Upper lobe of left lung (tissue), 6 donors: ENCODE measurements around the gene STAC3. TPM values are rescaled to one million over a fixed set of nuclear protein-coding genes. Genes with fewer than 3 reads are reported as not detected.
A peak's percentile ranks its signal among the peaks of the same experiment; 100 is the strongest.

Experiments used
- ATAC-seq, 2 donors: fragments of 200-7000 bp; cut with Tn5 transposase; one replicate each; pipeline ENCODE4 v1.9.1; 2022; ENCODE audit warnings: mild to moderate bottlenecking in 2 of 2, moderate library complexity in 2 of 2; ENCODE audit not compliant: low FRiP score in 2 of 2
- DNase-seq, 2 donors: peaks; one replicate each; pipeline ENCODE4 v3.0.0-alpha.2; 2019 to 2020
- H3K27ac ChIP-seq, 4 donors: fragments of 200-600 bp; sonication (generic); one replicate each; pipeline ENCODE4 v1.5.1; 2016 to 2019
- H3K27me3 ChIP-seq, 4 donors: fragments of 200-600 bp; sonication (generic); one replicate each; pipeline ENCODE4 v1.5.1; 2017 to 2019
- H3K36me3 ChIP-seq, 4 donors: fragments of 200-600 bp; sonication (generic); one replicate each; pipeline ENCODE4 v1.5.1; 2016 to 2019
- H3K4me1 ChIP-seq, 4 donors: fragments of 200-600 bp; sonication (generic); one replicate each; pipeline ENCODE4 v1.5.1; 2018 to 2019
- H3K4me3 ChIP-seq, 4 donors: fragments of 200-600 bp; sonication (generic); one replicate each; pipeline ENCODE4 v1.5.1; 2017 to 2019; ENCODE audit warnings: mild to moderate bottlenecking in 2 of 4, moderate library complexity in 1 of 4
- H3K9me3 ChIP-seq, 4 donors: fragments of 200-600 bp; sonication (generic); one replicate each; pipeline ENCODE4 v1.5.1; 2018 to 2019
- EP300 ChIP-seq, 4 donors: sonication (generic); formaldehyde crosslinking; IDR thresholded peaks; one replicate each; pipeline ENCODE4 v1.5.1; 2017; ENCODE audit warnings: antibody characterized with exemption in 4 of 4, control low read depth in 2 of 4
- POLR2A ChIP-seq, 4 donors: fragments of 450-650 bp; IDR thresholded peaks; one replicate each; pipeline ENCODE4 v1.5.1; 2016 to 2017; ENCODE audit warnings: antibody characterized with exemption in 4 of 4, mild to moderate bottlenecking in 2 of 4
- POLR2AphosphoS5 ChIP-seq, 2 donors: sonication (generic); formaldehyde crosslinking; IDR thresholded peaks; one replicate each; pipeline ENCODE4 v1.5.1; 2017; ENCODE audit warnings: antibody characterized with exemption in 2 of 2
- WGBS, 2 donors: methylation state at CpG; one replicate each; pipeline ENCODE4 v1.1.5; 2017 to 2018; 5-methylcytosine and 5-hydroxymethylcytosine counted together
- total RNA-seq, 6 donors: library from RNA; depleted of rRNA in 4 of 6; stranded (reverse); fragments of >200 nt in 4 of 6; gene quantifications; one replicate each; pipeline versions ENCODE4 v1.1.0 to v1.2.1, GENCODE V29; 2016 to 2021
- TF ChIP-seq, protein P1 (sequence below), 6 experiments: fragments of 450-650 bp in 4 of 6; fragments of 200-600 bp in 2 of 6; sonication (generic) in 2 of 6; IDR thresholded peaks; one replicate each; pipeline ENCODE4 v1.5.1; 2016 to 2019; ENCODE audit warnings: antibody characterized with exemption in 6 of 6
- donor health status: DM: no; HTN: no; CAD: no; lungs with moderate emphysema.
- donor health status: DM: no; HTN: yes; CAD: no; lungs with severe emphysema.

Gene STAC3
- total RNA-seq, 6 donors from 2014 or later, result 4.3 to 10.5 (median 5.6) TPM

DNA sequence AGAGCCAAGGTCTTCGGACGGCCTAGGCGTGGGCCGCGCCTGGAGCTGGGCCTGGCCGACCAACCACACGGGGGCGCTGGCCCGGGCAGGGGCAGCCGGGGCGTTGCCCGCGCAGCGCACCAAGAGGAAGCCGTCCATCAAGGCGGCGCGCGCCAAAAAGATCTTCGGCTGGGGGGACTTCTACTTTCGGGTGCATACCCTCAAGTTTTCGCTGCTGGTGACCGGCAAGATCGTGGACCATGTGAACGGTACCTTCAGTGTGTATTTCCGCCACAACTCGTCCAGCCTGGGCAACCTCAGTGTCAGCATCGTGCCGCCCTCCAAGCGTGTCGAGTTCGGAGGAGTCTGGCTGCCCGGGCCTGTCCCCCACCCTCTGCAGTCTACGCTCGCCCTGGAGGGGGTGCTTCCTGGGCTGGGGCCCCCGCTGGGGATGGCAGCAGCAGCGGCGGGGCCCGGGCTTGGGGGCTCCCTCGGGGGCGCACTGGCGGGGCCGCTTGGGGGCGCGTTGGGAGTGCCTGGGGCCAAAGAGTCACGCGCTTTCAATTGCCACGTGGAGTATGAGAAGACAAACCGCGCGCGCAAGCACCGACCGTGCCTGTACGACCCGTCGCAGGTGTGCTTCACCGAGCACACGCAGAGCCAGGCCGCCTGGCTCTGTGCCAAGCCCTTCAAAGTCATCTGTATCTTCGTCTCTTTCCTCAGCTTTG is 25.9 kb downstream of the STAC3 start:
- WGBS, 2 donors, result 8 to 10% methylated on average over 5 to 29 of the region's 61 CpGs
- DNase-seq (peak; percentile 65 to 93), ATAC-seq (peak; percentile 54 to 73)
- Histone ChIP-seq H3K4me1 (peaks cover 25 to 42% (median 30%) of the 10 kb centered on the region in 4 donors), H3K36me3 (no peaks in the 10 kb centered on the region), H3K9me3 (no peaks in the 10 kb centered on the region), H3K27me3 (peaks cover 1 to 71% (median 38%) of the 10 kb centered on the region in 4 donors), H3K27ac (no peak overlapping the region), H3K4me3 (peak overlapping the region in 1 of 4 donors; percentile 3)
- TF ChIP-seq POLR2AphosphoS5 (IDR thresholded peaks at IDR 0.05), result no peak
- TF ChIP-seq, protein P1, sequence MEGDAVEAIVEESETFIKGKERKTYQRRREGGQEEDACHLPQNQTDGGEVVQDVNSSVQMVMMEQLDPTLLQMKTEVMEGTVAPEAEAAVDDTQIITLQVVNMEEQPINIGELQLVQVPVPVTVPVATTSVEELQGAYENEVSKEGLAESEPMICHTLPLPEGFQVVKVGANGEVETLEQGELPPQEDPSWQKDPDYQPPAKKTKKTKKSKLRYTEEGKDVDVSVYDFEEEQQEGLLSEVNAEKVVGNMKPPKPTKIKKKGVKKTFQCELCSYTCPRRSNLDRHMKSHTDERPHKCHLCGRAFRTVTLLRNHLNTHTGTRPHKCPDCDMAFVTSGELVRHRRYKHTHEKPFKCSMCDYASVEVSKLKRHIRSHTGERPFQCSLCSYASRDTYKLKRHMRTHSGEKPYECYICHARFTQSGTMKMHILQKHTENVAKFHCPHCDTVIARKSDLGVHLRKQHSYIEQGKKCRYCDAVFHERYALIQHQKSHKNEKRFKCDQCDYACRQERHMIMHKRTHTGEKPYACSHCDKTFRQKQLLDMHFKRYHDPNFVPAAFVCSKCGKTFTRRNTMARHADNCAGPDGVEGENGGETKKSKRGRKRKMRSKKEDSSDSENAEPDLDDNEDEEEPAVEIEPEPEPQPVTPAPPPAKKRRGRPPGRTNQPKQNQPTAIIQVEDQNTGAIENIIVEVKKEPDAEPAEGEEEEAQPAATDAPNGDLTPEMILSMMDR (IDR thresholded peaks at IDR 0.05), result peak; percentile 69 to 83 (median 77)

DNA sequence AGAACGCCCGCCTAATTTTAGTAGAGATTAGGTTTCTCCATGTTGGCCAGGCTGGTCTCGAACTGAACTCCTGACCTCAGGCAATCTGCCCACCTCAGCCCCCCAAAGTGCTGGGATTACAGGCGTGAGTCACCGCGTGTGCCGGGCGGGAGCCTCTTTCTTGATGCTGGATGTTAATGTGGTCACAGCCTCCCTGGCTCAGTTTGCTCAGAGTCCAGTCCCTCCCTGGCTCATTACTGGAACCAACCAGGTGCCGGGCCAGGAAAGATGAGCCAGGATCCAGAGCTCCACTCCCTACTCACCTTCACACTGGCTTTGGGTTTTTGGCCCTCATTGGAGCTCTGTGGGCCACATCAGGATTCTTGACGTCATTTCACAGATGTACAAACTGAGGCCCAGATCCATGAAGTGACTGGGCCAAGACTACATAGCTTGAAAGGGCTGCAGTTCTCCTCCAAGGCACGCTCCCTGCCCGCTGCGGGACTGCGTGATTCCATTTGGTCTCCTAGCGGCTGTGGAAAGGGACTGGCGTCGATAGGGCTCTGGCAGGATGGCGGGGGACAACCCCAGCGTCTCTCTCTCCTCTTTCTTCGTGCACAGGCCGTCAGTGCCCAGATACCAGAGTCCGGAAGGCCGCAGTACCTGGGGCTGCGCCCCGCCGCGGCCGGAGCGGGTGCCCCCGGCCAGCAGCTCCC is 26.6 kb downstream of the STAC3 start:
- no peak for ATAC-seq
- WGBS, 2 donors, result 43 to 82% methylated on average over 10 to 13 of the region's 30 CpGs

DNA sequence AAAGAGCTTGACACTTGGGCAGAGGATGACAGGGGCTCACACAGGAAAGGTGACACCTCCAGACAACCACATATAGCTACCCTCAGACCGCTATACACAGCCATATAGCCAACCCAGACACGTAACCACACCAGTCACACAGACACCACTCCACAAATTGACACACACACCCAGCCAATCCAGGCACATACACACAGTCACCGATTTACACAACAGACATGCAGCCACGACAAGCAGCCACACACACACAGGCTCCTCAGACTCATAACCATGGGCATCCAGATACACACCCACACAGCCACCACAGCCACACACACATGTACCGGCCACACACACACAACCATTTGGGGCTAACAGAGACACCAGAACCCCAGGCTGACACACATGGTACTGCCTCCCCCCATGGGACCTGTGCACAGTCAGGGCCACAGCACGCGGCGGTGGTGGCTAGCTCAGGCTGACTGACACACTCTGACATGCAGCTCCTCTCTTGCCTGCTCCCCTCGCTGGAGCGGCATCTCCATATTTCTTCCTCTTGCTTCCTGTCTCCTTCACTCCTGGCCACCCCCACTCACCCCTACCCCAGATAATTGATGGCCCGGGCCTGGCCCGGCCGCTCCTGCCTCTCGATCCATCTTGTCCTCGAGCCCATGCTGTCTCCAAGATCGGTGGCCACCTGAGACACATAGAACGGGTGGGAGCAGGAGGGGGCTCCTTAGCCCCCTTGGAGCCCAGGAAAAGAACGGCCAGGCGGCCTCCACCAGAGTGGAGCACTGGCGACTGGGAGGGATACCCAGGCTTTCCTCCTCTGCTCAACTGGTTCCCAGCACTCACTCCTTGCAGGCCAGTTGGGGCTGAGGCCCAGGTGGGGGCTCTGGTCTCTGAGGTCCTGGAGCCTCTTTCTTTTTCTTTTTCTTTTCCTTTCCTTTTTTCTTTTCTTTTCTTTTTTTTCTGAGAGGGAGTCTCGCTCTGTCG is 27.5 kb downstream of the STAC3 start:
- H3K27ac ChIP-seq, result no peak overlapping the region
- WGBS, 2 donors, result 46 to 55% methylated on average over 21 to 22 of the region's 22 CpGs
- no peaks in the 10 kb centered on the region for H3K36me3 ChIP-seq
- DNase-seq, result peak in 1 of 2 donors; percentile 74
- H3K4me1 ChIP-seq, result peaks cover 19 to 31% (median 21%) of the 10 kb centered on the region in 4 donors
- H3K27me3 ChIP-seq, result peaks cover 2 to 81% (median 48%) of the 10 kb centered on the region in 4 donors
- ATAC-seq, result no peak
- TF ChIP-seq POLR2AphosphoS5 (IDR thresholded peaks at IDR 0.05), result no peak
- no peak for TF ChIP-seq EP300 (IDR thresholded peaks at IDR 0.05)
- no peak for TF ChIP-seq POLR2A (IDR thresholded peaks at IDR 0.05)
- TF ChIP-seq, protein P1 (IDR thresholded peaks at IDR 0.05), result no peak
- H3K4me3 ChIP-seq, result no peak overlapping the region
- no peaks in the 10 kb centered on the region for H3K9me3 ChIP-seq

More for the DNA sequence above, 26.6 kb downstream of the STAC3 start:
- Histone ChIP-seq H3K27ac (no peak overlapping the region), H3K36me3 (no peaks in the 10 kb centered on the region), H3K4me1 (peaks cover 25 to 39% (median 26%) of the 10 kb centered on the region in 4 donors), H3K27me3 (peaks cover 2 to 78% (median 45%) of the 10 kb centered on the region in 4 donors), H3K4me3 (peak overlapping the region in 1 of 4 donors; percentile 3), H3K9me3 (no peaks in the 10 kb centered on the region)
- TF ChIP-seq POLR2AphosphoS5 (IDR thresholded peaks at IDR 0.05) (no peak), EP300 (IDR thresholded peaks at IDR 0.05) (no peak), POLR2A (IDR thresholded peaks at IDR 0.05) (no peak)
- TF ChIP-seq, protein P1 (IDR thresholded peaks at IDR 0.05), result no peak
- DNase-seq, result peak in 1 of 2 donors; percentile 33

DNA sequence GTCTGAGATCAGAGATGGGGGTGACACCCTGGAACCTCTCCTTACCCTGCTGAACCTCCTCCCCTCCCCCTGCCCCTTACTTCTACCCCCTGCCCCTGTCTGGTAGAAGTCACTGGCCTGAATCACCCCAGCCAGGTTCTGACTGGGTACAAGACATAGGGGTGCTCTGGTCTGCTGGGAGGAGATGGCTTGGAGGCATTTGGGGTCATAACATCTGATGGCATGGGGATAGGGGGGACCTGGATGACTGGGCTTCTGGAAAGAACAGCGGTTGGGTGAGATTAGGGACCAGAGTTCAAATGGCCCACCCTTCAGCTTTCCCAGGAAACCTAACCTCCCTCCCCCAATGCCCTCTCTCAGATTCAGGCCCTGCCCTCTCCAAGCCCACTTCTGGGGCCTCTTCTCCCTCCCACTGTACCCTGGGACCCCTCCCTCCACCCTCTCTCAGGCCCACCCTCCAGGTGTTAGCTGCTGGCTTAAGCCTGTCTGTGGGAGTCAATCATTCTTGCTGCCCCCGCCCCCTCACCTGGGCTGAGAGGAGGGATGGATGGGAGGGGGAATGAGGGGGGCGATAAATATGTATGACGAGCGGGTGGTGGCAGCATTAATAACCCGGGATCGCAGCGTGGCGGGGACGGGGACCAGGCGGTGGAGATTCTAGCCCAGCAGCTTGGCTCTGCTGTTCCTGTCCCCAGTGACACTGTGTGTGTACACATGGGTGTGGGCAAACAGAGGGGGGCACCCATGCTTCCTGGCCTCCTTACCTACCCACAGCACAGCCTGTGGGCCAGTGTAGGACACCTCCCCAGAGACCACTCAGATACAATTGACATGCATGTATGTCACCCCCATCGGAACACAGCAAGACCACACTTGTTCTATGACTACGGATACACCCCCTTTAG is 28.4 kb downstream of the STAC3 start:
- no peak overlapping the region for H3K4me3 ChIP-seq
- no peak for ATAC-seq
- DNase-seq, result peak in 1 of 2 donors; percentile 39
- H3K27ac ChIP-seq, result no peak overlapping the region
- WGBS, 2 donors, result 27 to 41% methylated on average over 9 to 13 of the region's 13 CpGs
- no peaks in the 10 kb centered on the region for H3K9me3 ChIP-seq
- peaks cover 2 to 91% (median 54%) of the 10 kb centered on the region in 4 donors for H3K27me3 ChIP-seq
- no peaks in the 10 kb centered on the region for H3K36me3 ChIP-seq
- peaks cover 21 to 34% (median 23%) of the 10 kb centered on the region in 4 donors for H3K4me1 ChIP-seq
- TF ChIP-seq, protein P1 (IDR thresholded peaks at IDR 0.05), result no peak
- TF ChIP-seq POLR2A (IDR thresholded peaks at IDR 0.05) (no peak), POLR2AphosphoS5 (IDR thresholded peaks at IDR 0.05) (no peak), EP300 (IDR thresholded peaks at IDR 0.05) (no peak)
